ENCODE measurements around the gene DPP10. TPM values are rescaled to one million over a fixed set of nuclear protein-coding genes. Genes with fewer than 3 reads are reported as not detected.
"Not testable (repeated sequence)": the region's sequence is repeated elsewhere in the genome, so short reads cannot be mapped to it uniquely, and the experiment has no call there.

The DPP10 gene
- not detected for total RNA-seq

GRCh38 chr2:114442510-114442909 lies at the start of gene DPP10:
Gene DPP10 (plus strand): TSS chr2:114442641.
- Mint-ChIP-seq H3K36me3 (no peaks in the 10 kb centered on the region), H3K27me3 (no peaks in the 10 kb centered on the region), H3K27ac (no peak within 1 kb of the TSS), H3K4me1 (no peaks in the 10 kb centered on the region), H3K4me3 (no peak within 1 kb of the TSS), H3K9me3 (ENCODE audit: low read depth) (no peaks in the 10 kb centered on the region)
- ATAC-seq, result no peak
- CTCF ChIA-PET, result no interaction called here
- no peak for DNase-seq

- Mint-ChIP-seq H3K27ac (no peak overlapping the region), H3K27me3 (no peaks in the 10 kb centered on the region), H3K36me3 (no peaks in the 10 kb centered on the region), H3K9me3 (ENCODE audit: low read depth) (peaks cover 2% of the 10 kb centered on the region), H3K4me1 (no peaks in the 10 kb centered on the region), H3K4me3 (no peak overlapping the region)
- CTCF ChIA-PET, result no interaction called here
- ATAC-seq (no peak), DNase-seq (no peak)
These were observed 41.6 kb upstream of the DPP10 start for GRCh38 chr2:114400890-114401289.

GRCh38 chr2:114405247-114406116 lies 37.0 kb upstream of the DPP10 start:
- H3K4me1 Mint-ChIP-seq, result no peaks in the 10 kb centered on the region
- no peak for DNase-seq
- CTCF ChIA-PET, result no interaction called here
- no peak overlapping the region for H3K27ac Mint-ChIP-seq
- no peak for ATAC-seq
- H3K4me3 Mint-ChIP-seq, result no peak overlapping the region
- H3K9me3 Mint-ChIP-seq (ENCODE audit: low read depth), result peaks cover 6% of the 10 kb centered on the region
- H3K27me3 Mint-ChIP-seq, result no peaks in the 10 kb centered on the region
- H3K36me3 Mint-ChIP-seq, result no peaks in the 10 kb centered on the region

- Mint-ChIP-seq H3K27ac (no peak overlapping the region), H3K4me1 (no peaks in the 10 kb centered on the region), H3K36me3 (no peaks in the 10 kb centered on the region), H3K27me3 (no peaks in the 10 kb centered on the region), H3K4me3 (no peak overlapping the region), H3K9me3 (ENCODE audit: low read depth) (peaks cover 6% of the 10 kb centered on the region)
- DNase-seq (no peak), ATAC-seq (no peak)
- CTCF ChIA-PET, result no interaction called here
These were observed 36.1 kb upstream of the DPP10 start for GRCh38 chr2:114406347-114406746.

- CTCF ChIA-PET; H3K9me3 Mint-ChIP-seq (ENCODE audit: low read depth); H3K27ac Mint-ChIP-seq; ATAC-seq; H3K27me3 Mint-ChIP-seq; H3K4me1 Mint-ChIP-seq; DNase-seq; H3K4me3 Mint-ChIP-seq; H3K36me3 Mint-ChIP-seq: not testable (repeated sequence)
These were observed 35.1 kb upstream of the DPP10 start for GRCh38 chr2:114407353-114407752.

GRCh38 chr2:114421781-114422180 lies 20.7 kb upstream of the DPP10 start:
- no peak overlapping the region for H3K27ac Mint-ChIP-seq

GRCh38 chr2:114424699-114425098 lies 17.7 kb upstream of the DPP10 start:
- no peak overlapping the region for H3K4me3 Mint-ChIP-seq
- H3K9me3 Mint-ChIP-seq (ENCODE audit: low read depth), result no peaks in the 10 kb centered on the region
- CTCF ChIA-PET, result no interaction called here
- H3K36me3 Mint-ChIP-seq, result no peaks in the 10 kb centered on the region
- H3K4me1 Mint-ChIP-seq, result no peaks in the 10 kb centered on the region
- no peak for DNase-seq
- no peak for ATAC-seq
- no peak overlapping the region for H3K27ac Mint-ChIP-seq
- no peaks in the 10 kb centered on the region for H3K27me3 Mint-ChIP-seq

More at GRCh38 chr2:114421781-114422180, 20.7 kb upstream of the DPP10 start:
- Mint-ChIP-seq H3K9me3 (ENCODE audit: low read depth) (no peaks in the 10 kb centered on the region), H3K4me3 (no peak overlapping the region), H3K27me3 (no peaks in the 10 kb centered on the region), H3K36me3 (no peaks in the 10 kb centered on the region), H3K4me1 (no peaks in the 10 kb centered on the region)
- ATAC-seq (no peak), DNase-seq (no peak)
- CTCF ChIA-PET, result no interaction called here

GRCh38 chr2:114426756-114427155 lies 15.7 kb upstream of the DPP10 start:
- no peak for DNase-seq
- CTCF ChIA-PET, result no interaction called here
- Mint-ChIP-seq H3K4me1 (no peaks in the 10 kb centered on the region), H3K4me3 (no peak overlapping the region), H3K36me3 (no peaks in the 10 kb centered on the region), H3K27me3 (no peaks in the 10 kb centered on the region), H3K27ac (no peak overlapping the region), H3K9me3 (ENCODE audit: low read depth) (no peaks in the 10 kb centered on the region)
- no peak for ATAC-seq

GRCh38 chr2:114436329-114436728 lies 6.1 kb upstream of the DPP10 start:
- Mint-ChIP-seq H3K9me3 (ENCODE audit: low read depth) (no peaks in the 10 kb centered on the region), H3K36me3 (no peaks in the 10 kb centered on the region), H3K27me3 (no peaks in the 10 kb centered on the region), H3K4me1 (no peaks in the 10 kb centered on the region), H3K27ac (no peak overlapping the region), H3K4me3 (no peak overlapping the region)
- DNase-seq, result no peak
- CTCF ChIA-PET, result no interaction called here
- no peak for ATAC-seq

GRCh38 chr2:114446571-114446970 lies 4.1 kb downstream of the DPP10 start:
- no peaks in the 10 kb centered on the region for H3K27me3 Mint-ChIP-seq
- no peaks in the 10 kb centered on the region for H3K4me1 Mint-ChIP-seq
- no peaks in the 10 kb centered on the region for H3K36me3 Mint-ChIP-seq
- no peak for ATAC-seq
- no peak overlapping the region for H3K4me3 Mint-ChIP-seq
- no peaks in the 10 kb centered on the region for H3K9me3 Mint-ChIP-seq (ENCODE audit: low read depth)
- DNase-seq, result no peak
- CTCF ChIA-PET, result no interaction called here
- H3K27ac Mint-ChIP-seq, result no peak overlapping the region

- ATAC-seq, result no peak
These were observed 8.2 kb downstream of the DPP10 start for GRCh38 chr2:114450639-114451038.

GRCh38 chr2:114456566-114456965 lies 14.1 kb downstream of the DPP10 start:
- DNase-seq (no peak), ATAC-seq (no peak)
- Mint-ChIP-seq H3K4me3 (no peak overlapping the region), H3K27me3 (no peaks in the 10 kb centered on the region), H3K36me3 (no peaks in the 10 kb centered on the region), H3K4me1 (no peaks in the 10 kb centered on the region), H3K27ac (no peak overlapping the region), H3K9me3 (ENCODE audit: low read depth) (no peaks in the 10 kb centered on the region)
- CTCF ChIA-PET, result no interaction called here

More at GRCh38 chr2:114450639-114451038, 8.2 kb downstream of the DPP10 start:
- Mint-ChIP-seq H3K27ac (no peak overlapping the region), H3K27me3 (no peaks in the 10 kb centered on the region), H3K9me3 (ENCODE audit: low read depth) (no peaks in the 10 kb centered on the region), H3K36me3 (no peaks in the 10 kb centered on the region), H3K4me3 (no peak overlapping the region), H3K4me1 (no peaks in the 10 kb centered on the region)
- no peak for DNase-seq
- CTCF ChIA-PET, result no interaction called here

- no peaks in the 10 kb centered on the region for H3K27me3 Mint-ChIP-seq
- H3K4me1 Mint-ChIP-seq, result no peaks in the 10 kb centered on the region
- no peak for ATAC-seq
- CTCF ChIA-PET, result no interaction called here
- H3K9me3 Mint-ChIP-seq (ENCODE audit: low read depth), result no peaks in the 10 kb centered on the region
- H3K36me3 Mint-ChIP-seq, result no peaks in the 10 kb centered on the region
- no peak overlapping the region for H3K27ac Mint-ChIP-seq
- no peak overlapping the region for H3K4me3 Mint-ChIP-seq
- no peak for DNase-seq
These were observed 15.5 kb downstream of the DPP10 start for GRCh38 chr2:114457956-114458355.

GRCh38 chr2:114461116-114461515 lies 18.7 kb downstream of the DPP10 start:
- Mint-ChIP-seq H3K9me3 (ENCODE audit: low read depth) (no peaks in the 10 kb centered on the region), H3K27me3 (no peaks in the 10 kb centered on the region), H3K36me3 (no peaks in the 10 kb centered on the region), H3K4me3 (no peak overlapping the region), H3K27ac (no peak overlapping the region), H3K4me1 (no peaks in the 10 kb centered on the region)
- no peak for ATAC-seq
- DNase-seq, result no peak
- CTCF ChIA-PET, result no interaction called here
